IMR-90 (cell line): ENCODE measurements around the gene MPP4.

Experiments used
- RAD21 ChIP-seq: IDR thresholded peaks from 2 replicates; pipeline ENCODE4 v1.6.1; 2012; ENCODE audit warnings: low read length, improper control_type of control experiment
- TF ChIP-seq, protein P1 (sequence below): conservative IDR thresholded peaks from 2 replicates; pipeline ENCODE4 v1.5.1; 2012; ENCODE audit warnings: mild to moderate bottlenecking, low read depth, low read length, improper control_type of control experiment

DNA sequence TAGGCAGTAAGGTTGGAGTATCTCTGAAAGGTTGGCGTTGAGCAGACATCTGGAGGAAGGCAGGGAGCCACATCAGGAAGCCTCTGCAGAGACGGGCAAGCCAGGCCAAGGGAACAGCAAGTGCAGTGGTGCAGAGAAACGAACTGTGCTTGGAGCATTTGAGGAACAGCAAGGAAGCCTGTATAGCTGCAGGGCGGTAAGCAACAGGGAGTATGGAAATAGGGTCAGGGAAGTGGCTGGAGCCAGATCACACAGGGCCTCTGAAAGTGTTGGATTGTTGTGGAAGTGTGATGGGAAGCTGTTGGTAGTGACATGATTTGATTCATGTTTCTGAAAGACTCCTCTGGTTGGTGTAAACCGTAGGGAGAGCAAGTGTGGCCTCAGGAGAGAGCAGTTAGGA is 41.7 kb downstream of the MPP4 start:
- TF ChIP-seq, protein P1, sequence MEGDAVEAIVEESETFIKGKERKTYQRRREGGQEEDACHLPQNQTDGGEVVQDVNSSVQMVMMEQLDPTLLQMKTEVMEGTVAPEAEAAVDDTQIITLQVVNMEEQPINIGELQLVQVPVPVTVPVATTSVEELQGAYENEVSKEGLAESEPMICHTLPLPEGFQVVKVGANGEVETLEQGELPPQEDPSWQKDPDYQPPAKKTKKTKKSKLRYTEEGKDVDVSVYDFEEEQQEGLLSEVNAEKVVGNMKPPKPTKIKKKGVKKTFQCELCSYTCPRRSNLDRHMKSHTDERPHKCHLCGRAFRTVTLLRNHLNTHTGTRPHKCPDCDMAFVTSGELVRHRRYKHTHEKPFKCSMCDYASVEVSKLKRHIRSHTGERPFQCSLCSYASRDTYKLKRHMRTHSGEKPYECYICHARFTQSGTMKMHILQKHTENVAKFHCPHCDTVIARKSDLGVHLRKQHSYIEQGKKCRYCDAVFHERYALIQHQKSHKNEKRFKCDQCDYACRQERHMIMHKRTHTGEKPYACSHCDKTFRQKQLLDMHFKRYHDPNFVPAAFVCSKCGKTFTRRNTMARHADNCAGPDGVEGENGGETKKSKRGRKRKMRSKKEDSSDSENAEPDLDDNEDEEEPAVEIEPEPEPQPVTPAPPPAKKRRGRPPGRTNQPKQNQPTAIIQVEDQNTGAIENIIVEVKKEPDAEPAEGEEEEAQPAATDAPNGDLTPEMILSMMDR: no peak
- TF ChIP-seq RAD21: no peak
